ENCODE data around the gene DOCK3. TPM values are rescaled to one million over a fixed set of nuclear protein-coding genes. Genes with fewer than 3 reads are reported as not detected.
"Not testable (repeated sequence)": the region's sequence is repeated elsewhere in the genome, so short reads cannot be mapped to it uniquely, and the experiment has no call there.

DOCK3 gene
- total and polyA plus RNA-seq, 9 donors = 0.04 to 0.71 (median 0.27) TPM; not detected in 1

GRCh38 chr3:50743643-50744042 lies 68.9 kb downstream of the DOCK3 start:
- intact Hi-C loops (cut with DNase I) = no loop called here
- WGBS, 3 donors = 47 to 69% (median 66%) methylated on average over 1 of the region's 1 CpG
- no peaks in the 10 kb centered on the region for H3K4me1 ChIP-seq (ENCODE audit: insufficient read depth)
- H3K27me3 ChIP-seq = no peaks in the 10 kb centered on the region
- no peaks in the 10 kb centered on the region for H3K36me3 ChIP-seq
- no peak for TF ChIP-seq EP300 (IDR thresholded peaks at IDR 0.05)
- TF ChIP-seq POLR2A (IDR thresholded peaks at IDR 0.05) = no peak
- H3K27ac ChIP-seq = no peak overlapping the region
- no peak overlapping the region for H3K4me3 ChIP-seq
- H3K9me3 ChIP-seq = peaks cover 0 to 3% of the 10 kb centered on the region in 2 donors
- DNase-seq = no peak

GRCh38 chr3:50749822-50750221 lies 75.1 kb downstream of the DOCK3 start:
- Histone ChIP-seq H3K27ac (no peak overlapping the region), H3K4me3 (no peak overlapping the region), H3K4me1 (ENCODE audit: insufficient read depth) (no peaks in the 10 kb centered on the region), H3K36me3 (no peaks in the 10 kb centered on the region), H3K27me3 (no peaks in the 10 kb centered on the region), H3K9me3 (no peaks in the 10 kb centered on the region)
- TF ChIP-seq CTCF (IDR thresholded peaks at IDR 0.05) = no peak
- TF ChIP-seq EP300 (IDR thresholded peaks at IDR 0.05) = no peak
- no peak for TF ChIP-seq POLR2A (IDR thresholded peaks at IDR 0.05)
- intact Hi-C loops (cut with DNase I) = no loop called here
- no peak for DNase-seq
- 48 to 58% (median 54%) methylated on average over 5 of the region's 5 CpGs for WGBS, 3 donors

GRCh38 chr3:50759015-50759414 lies 84.3 kb downstream of the DOCK3 start:
- H3K36me3 ChIP-seq = no peaks in the 10 kb centered on the region
- H3K27me3 ChIP-seq = no peaks in the 10 kb centered on the region
- TF ChIP-seq POLR2A (IDR thresholded peaks at IDR 0.05) (no peak), EP300 (IDR thresholded peaks at IDR 0.05) (no peak), CTCF (IDR thresholded peaks at IDR 0.05) (no peak)
- H3K4me1 ChIP-seq (ENCODE audit: insufficient read depth) = no peaks in the 10 kb centered on the region
- H3K4me3 ChIP-seq = no peak overlapping the region
- DNase-seq = no peak
- WGBS, 3 donors = 88 to 94% (median 93%) methylated on average over 5 of the region's 5 CpGs
- no peak overlapping the region for H3K27ac ChIP-seq
- H3K9me3 ChIP-seq = no peaks in the 10 kb centered on the region
- intact Hi-C loops (cut with DNase I) = no loop called here

- no peaks in the 10 kb centered on the region for H3K4me1 ChIP-seq (ENCODE audit: insufficient read depth)
- TF ChIP-seq POLR2A (IDR thresholded peaks at IDR 0.05) = no peak
- TF ChIP-seq CTCF (IDR thresholded peaks at IDR 0.05) = no peak
- TF ChIP-seq EP300 (IDR thresholded peaks at IDR 0.05) = no peak
- intact Hi-C loops (cut with DNase I) = no loop called here
- H3K27ac ChIP-seq = no peak overlapping the region
- no peaks in the 10 kb centered on the region for H3K27me3 ChIP-seq
- DNase-seq = no peak
- no peak overlapping the region for H3K4me3 ChIP-seq
- no peaks in the 10 kb centered on the region for H3K9me3 ChIP-seq
- WGBS, 3 donors = 71 to 81% (median 81%) methylated on average over 1 of the region's 1 CpG
- no peaks in the 10 kb centered on the region for H3K36me3 ChIP-seq
These were observed 103.0 kb downstream of the DOCK3 start for GRCh38 chr3:50777680-50778079.

- H3K9me3 ChIP-seq; H3K4me3 ChIP-seq; intact Hi-C loops (cut with DNase I); H3K27me3 ChIP-seq; H3K36me3 ChIP-seq; H3K4me1 ChIP-seq (ENCODE audit: insufficient read depth); DNase-seq; H3K27ac ChIP-seq: not testable (repeated sequence)
- 88 to 91% (median 90%) methylated on average over 3 of the region's 3 CpGs for WGBS, 3 donors
These were observed 107.0 kb downstream of the DOCK3 start for GRCh38 chr3:50781766-50782165.

GRCh38 chr3:50786631-50787030 lies 111.9 kb downstream of the DOCK3 start:
- no peak for TF ChIP-seq EP300 (IDR thresholded peaks at IDR 0.05)
- no peak for TF ChIP-seq POLR2A (IDR thresholded peaks at IDR 0.05)
- TF ChIP-seq CTCF (IDR thresholded peaks at IDR 0.05) = no peak
- no peaks in the 10 kb centered on the region for H3K36me3 ChIP-seq
- H3K4me1 ChIP-seq (ENCODE audit: insufficient read depth) = no peaks in the 10 kb centered on the region
- no peaks in the 10 kb centered on the region for H3K27me3 ChIP-seq
- 76 to 84% (median 79%) methylated on average over 5 of the region's 5 CpGs for WGBS, 3 donors
- intact Hi-C loops (cut with DNase I) = no loop called here
- no peak overlapping the region for H3K27ac ChIP-seq
- no peak overlapping the region for H3K4me3 ChIP-seq
- no peak for DNase-seq
- H3K9me3 ChIP-seq = no peaks in the 10 kb centered on the region

GRCh38 chr3:50790894-50791293 lies 116.2 kb downstream of the DOCK3 start:
- H3K36me3 ChIP-seq; H3K4me1 ChIP-seq (ENCODE audit: insufficient read depth); H3K4me3 ChIP-seq; H3K27ac ChIP-seq; H3K27me3 ChIP-seq; DNase-seq; intact Hi-C loops (cut with DNase I); H3K9me3 ChIP-seq: not testable (repeated sequence)
- 86 to 93% (median 86%) methylated on average over 3 of the region's 3 CpGs for WGBS, 3 donors

All from ovary (tissue), 9 donors.